NCI-H2196 treated with DMSO at 0.1 percent for 48 hours (cell line): ENCODE measurements around the gene ARL8B.

Source experiments
- DNase-seq: peaks from one replicate; lab custom pipeline; 2025; ENCODE audit not compliant: unreplicated experiment; lab: John Stamatoyannopoulos, UW

The ARL8B gene

DNA sequence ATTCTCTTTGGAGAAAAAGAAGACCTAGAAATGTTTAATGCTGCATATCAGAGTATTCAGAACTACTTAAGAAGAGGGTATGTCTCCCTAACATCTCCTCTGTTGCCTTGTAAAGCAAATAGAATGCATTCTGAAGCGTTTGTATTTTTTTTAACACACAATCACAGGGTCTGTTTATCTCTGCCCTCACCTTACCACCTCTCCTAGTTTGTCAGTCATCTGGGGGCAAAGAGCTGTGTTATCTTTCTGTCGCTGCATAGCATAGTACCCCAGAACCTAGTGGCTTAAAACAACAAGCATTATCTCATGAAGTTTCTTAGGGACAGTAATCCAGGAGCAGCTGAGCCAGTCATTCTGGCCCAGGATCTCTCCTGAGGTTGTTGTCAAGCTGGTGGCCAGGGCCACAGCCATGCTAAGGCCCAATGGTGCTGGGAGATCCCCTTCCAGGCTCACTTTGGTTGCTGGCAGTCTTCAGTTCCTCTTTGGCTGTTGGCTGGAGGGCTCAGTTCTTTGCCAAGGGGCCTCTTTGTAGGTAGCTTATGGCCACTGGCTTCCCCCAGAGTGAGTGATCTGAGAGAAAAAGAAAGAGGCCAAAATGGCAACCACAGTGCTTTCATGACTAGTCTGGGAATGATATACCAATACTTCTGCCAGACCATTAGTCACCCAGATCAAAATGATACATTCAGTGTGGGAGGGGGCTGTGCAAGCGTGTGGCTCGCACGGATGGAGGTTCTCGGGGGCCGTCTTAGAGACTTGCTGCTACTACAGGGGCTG is 83.3 kb downstream of the ARL8B start:
- DNase-seq = no peak

DNA sequence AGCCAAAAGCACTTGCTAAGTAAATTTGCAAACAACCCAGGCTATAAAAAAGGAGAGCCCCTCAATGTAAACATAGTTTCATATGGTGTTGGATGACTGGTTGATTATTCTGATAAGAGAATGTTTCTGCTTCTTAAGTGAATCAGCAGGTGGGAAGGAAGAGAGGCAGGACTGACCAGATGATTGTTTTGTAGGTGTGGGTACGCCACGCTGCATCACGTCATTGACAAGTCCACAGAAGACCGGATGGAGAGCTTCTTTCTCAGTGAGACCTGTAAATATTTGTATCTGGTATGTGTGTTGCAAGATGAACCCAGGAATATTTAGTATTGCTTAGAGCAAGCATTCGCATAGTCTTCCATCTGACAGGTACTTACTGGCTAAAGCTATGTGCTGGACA is 88.8 kb downstream of the ARL8B start:
- no peak for DNase-seq

DNA sequence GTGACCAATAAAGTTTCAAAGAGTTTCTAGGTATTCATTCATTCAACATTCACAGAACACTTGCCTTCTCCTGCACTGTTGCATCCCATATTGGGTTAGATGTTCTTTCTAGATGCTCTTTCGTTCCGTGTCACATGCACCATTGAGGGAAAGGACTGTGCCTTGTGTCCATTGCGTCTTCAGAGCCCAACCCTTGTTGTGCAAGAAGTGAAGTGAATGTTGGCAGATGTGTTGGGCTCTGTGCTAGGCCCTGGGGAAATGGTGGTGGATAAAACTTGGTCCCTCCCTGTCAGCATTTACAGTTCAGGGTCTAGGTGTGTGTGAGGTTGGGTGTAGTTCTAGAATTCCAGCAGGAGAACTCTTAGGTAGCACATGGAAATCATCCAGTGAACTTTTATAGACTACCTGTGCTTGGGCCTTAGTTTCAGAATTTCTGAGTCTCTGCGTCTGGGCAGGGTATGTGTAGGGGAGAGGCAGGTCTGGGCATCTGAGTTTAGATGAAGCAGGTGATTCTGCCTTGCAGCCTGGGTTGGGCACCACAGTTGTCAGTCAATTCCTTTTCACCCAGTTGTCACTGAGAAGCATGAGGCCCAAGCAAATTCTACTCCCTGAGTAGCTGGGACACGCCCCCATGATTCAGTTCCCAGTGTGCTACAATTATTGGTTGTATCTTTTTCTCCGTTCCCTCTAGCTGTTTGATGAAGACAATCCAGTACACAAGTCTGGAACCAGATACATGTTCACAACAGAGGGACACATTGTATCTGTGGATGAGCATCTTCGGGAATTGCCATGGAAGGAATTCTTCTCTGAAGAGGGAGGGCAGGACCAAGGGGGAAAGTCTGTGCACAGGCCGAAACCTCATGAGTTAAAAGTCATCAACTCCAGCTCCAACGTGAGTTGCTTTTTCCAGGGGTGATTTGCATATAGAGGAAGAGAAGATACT is 90.8 kb downstream of the ARL8B start:
- DNase-seq = no peak

DNA sequence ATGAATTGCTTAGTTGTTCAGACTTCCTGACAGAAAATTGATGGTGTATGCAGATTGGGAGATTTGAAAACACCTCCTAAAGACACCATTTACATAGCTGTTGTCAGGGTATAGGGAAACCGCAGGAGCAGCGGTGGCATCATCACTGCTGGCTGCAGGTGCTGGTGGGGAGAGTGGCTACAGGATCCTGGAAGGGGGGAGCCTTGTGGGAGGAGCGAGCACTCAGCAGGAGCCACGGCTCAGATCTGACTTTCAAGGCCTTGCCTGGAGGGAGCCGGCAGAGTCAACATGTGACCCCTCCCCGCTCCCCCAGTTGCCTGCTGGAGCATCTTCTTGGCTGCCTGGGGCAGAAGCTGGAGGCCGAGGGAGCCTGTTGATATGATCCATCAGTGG is 91.5 kb downstream of the ARL8B start:
- no peak for DNase-seq

DNA sequence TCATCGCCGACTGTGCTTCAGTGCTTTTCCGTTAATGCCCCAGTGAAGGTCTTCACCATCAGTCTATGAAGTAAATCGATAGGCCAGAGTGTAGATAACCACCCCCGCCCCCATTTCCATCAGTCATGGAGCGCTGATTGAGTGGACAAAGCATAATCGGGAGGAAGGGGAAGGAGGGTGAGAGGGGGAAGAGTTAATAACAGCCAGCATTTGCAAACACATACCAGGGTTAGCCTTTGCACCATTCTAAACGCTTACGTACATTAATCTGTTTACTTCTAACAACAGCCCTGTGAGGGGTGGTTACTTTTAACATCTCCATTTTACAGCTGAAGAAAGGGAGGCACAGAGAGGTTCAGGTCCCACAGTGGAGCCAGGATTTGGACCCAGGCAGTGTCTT is 92.3 kb downstream of the ARL8B start:
- no peak for DNase-seq

DNA sequence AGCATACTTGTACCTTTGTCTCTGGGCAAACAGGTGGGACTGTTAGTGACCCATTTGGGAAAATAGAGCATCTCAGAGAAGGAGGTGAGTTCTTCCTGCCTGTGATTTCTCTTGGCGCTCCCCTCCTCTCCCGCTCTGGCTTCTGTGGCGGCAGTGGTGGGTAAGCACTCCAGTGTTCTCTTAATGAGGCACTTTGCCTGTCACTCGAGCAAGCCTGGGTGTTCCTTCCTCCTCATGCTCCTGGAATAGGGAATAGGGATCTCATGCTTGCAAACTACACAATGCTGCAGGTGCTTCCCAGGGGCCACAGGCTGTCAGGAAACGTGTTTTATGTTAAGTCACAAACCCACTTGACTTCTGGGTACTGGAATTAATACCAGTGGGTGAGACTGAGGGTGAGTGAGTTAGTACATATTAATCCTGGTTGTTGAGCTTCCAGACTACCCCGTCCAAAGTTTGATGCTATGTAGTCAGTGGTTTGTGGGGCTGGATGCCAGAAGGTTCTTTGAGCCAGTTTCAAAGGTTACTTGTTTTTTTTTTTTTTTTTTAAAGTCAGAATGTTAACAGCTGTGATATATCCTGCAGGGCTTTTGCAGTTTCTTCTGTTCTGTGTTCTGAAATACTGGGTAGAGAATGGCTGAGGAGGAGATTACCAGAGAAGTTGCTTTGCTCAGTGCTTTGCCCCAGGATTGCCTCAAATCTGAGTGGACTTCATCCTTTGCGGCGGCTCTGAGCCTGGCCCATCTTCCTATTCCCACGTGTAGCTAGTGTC is 95.9 kb downstream of the ARL8B start:
- DNase-seq = no peak

DNA sequence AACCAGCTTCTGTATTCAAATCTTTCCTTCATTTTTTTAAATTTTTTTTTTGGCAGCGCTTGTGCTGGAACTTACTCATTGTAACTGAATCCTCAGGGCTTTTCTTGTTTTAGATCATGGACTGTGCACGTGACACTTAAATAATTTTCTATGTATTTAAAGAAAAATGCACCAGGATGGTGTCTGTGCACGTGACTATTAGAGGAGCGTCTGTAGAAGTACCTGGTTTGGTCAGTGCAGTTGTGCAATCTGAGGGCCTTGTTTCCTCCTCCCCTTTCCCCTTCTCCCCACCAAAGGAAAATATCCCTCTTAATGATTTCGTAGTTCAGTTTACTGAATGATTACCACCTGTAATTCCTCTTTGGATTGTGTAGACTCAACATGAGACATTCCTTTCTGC is 96.7 kb downstream of the ARL8B start:
- DNase-seq = no peak

DNA sequence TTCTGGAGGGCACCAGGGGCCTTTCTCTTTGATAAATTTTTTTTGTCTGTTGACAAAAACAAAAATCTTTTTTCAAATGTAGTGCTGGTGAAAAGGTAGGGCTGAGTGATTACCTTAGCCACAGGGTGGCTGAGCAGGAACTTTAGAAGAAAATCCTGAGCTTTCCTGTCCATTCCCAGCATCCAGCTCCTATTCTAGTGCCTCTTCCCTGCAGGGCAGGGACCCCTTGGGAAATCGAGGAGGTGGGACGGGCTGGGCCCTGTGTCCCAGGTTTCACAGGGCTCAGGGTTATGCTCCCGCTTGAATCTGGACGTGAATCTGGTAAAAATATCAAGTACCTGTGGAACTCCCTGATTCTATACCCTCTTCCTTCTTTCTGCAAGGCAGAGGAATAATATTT is 97.1 kb downstream of the ARL8B start:
- no peak for DNase-seq

DNA sequence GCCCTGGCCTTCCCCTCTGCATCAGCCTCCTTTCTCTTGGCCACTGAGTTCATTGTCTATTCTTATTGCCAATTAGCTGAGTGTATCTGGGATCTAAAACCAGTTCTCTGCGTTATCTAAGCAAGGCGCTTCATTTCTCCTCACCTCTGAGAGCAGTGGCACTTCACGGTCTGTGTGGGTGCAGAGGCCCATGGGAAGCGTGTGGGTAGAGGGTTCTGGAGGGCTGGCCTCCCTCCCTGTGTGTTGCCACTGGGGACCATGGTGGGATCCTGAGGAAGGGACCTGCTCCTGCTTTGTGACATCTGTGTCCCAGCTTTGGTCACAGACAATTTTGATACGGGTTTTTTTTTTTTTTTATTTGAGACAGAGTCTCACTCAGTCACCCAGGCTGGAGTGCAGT is 98.1 kb downstream of the ARL8B start:
- DNase-seq = no peak

DNA sequence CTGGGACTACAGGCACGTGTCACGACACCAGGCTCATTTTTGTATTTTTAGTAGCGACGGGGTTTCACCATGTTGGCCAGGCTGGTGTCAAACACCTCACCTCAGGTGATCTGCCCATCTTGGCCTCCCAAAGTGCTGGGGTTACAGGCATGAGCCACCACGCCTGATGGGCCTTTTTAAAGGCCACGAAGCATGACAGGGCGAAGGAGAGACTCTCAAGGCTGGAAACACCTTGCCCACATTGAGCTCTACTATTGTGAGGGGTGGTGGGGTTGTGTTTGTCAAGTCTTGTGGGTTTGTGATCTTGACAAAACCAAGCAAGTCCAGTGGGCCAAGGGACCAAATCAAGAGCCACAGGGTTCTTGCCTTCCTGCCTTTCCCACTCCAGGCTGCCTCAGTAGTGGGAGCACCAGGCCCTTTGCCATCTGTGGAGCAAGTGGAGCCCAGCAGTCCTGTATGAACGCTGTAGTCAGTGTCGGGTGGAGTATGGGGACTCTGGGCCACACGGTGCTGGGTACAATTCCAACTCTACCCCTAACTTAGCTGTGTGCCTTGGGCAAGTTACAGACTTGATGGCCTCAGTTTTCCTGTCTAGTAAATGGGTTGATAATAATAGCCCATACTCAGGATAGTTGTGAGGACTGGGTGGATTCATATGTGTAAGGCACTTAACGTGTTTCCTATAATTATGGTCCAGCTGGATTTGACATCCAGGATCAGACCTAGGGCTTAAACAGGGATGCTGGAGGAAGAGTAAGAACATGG is 98.8 kb downstream of the ARL8B start:
- DNase-seq = no peak

DNA sequence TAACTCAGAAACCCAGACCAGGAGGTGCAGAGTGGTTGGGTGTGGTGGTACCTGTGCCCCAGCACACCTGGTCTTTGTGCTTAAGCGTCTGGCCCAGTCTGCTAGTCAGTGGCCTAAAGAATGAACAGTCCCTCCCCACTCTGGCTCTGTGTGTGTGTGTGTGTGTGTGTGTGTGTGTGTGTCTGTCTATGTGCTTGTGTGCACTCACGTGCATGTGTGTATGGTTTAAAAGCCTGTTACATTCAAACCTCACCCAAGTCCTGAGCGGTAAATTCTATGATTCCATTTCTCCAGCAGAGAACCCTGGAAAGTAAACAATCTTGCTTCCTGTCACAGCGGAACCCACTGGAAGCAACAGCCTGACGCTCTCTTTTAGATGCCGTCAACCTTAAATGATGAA is 99.6 kb downstream of the ARL8B start:
- no peak for DNase-seq

DNA sequence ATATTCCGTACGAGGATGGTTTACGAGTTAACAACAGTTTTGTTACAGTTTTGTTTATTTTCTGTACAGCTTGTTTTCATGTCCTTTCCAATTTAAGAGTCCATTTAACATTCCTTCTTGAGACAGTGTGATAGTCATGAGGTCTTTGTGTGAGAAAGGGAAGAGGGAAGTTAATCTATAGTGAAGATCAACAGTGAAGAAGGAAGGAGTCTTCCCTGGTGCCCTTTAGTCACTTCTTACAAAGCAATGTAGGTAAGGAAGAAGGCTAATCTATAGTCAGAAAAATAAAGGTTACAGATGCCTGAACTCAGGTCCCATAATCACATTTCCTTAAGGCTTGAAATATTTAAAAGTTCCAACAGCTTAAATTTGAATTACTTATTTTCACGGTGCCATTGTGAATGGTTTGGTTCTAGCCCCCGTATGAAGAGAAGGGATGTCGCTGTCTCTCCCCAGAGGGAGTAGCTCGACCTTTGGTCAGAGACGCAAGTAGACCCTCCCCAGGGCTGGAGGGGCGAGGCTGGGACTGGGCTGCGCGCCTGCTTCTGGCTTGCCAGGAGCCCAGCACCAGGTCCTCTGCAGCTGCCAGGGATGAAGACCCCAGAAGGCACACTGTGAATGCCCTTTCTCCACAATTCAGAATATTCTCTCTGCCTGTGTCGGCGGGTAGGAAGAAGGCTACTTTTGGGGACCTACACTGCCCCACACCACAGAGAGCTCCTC is 100.4 kb downstream of the ARL8B start:
- no peak for DNase-seq

DNA sequence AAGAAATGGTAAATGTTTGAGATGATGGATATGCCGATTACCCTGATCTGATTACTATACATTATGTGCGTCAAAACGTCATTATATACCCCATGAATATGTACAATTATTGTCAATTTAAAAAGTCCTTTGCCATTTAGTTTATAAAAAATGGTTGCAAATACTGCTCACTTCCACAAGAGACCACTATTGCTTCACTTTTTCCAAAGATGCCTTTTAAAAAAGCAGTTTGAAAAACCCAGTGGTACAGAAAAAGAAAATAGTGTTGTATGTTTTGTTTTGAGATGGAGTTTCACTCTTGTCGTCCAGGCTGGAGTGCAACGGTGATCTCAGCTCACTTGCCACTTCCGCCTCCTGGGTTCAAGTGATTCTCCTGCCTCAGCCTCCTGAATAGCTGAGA is 104.7 kb downstream of the ARL8B start:
- no peak for DNase-seq

DNA sequence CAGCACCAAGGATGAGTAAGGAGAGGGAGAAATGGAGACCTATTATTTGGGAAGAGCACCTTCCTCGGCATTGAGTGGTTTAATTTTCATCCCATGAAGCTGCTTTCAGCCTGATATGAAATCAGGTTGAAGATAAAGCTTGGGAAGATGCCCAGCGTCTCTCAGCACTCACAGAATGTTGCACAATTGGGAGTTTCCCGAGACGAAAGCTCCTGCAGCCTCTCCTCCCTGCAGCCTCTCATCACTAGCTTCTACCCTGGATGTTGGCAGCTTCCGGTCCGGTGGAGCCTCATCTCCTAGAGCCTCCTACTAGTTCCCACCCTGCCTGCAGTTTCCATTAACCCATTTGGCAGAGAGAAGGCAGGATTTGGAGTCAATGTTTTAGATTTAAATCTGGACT is 105.7 kb downstream of the ARL8B start:
- DNase-seq = no peak

DNA sequence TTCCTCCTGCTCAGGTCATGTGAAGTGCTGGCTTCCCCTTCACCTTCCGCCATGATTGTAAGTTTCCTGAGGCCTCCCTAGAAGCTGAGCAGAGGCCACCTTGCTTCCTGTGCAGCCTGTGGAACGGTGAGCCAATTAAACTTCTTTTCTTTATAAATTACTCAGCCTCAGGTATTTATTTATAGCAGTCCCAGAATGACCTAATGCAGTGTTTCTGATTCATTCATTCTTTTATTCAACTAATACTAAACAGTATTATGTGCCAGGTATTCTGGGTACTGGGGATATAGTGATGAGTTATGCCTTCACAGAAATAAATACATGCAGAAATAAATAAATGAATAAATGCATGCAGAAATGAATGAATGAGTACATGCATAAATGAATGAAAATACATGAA is 107.3 kb downstream of the ARL8B start:
- DNase-seq = no peak
